ENCODE measurements around the gene RIMS1. TPM values are rescaled to one million over a fixed set of nuclear protein-coding genes. Genes with fewer than 3 reads are reported as not detected.

The RIMS1 gene
- total RNA-seq, 1 donor: 0.63 TPM

- no peak for TF ChIP-seq CTCF (IDR thresholded peaks at IDR 0.05; ENCODE audit: insufficient read depth, low read length)
- no peak overlapping the region for H3K4me3 ChIP-seq (ENCODE audit: low read depth, low read length)
- no peak for DNase-seq (ENCODE audit: low read depth)
Observed at GRCh38 chr6:71908162-71908765, 21.9 kb downstream of the RIMS1 start.

GRCh38 chr6:71913444-71914234, 27.3 kb downstream of the RIMS1 start:
- H3K4me3 ChIP-seq (ENCODE audit: low read depth, low read length): no peak overlapping the region
- no peak for DNase-seq (ENCODE audit: low read depth)
- TF ChIP-seq CTCF (IDR thresholded peaks at IDR 0.05; ENCODE audit: insufficient read depth, low read length): no peak

GRCh38 chr6:71929047-71929446, 42.7 kb downstream of the RIMS1 start:
- DNase-seq (ENCODE audit: low read depth): no peak
- TF ChIP-seq CTCF (IDR thresholded peaks at IDR 0.05; ENCODE audit: insufficient read depth, low read length): no peak
- H3K4me3 ChIP-seq (ENCODE audit: low read depth, low read length): no peak overlapping the region

- no peak for TF ChIP-seq CTCF (IDR thresholded peaks at IDR 0.05; ENCODE audit: insufficient read depth, low read length)
- DNase-seq (ENCODE audit: low read depth): no peak
- H3K4me3 ChIP-seq (ENCODE audit: low read depth, low read length): no peak overlapping the region
Observed at GRCh38 chr6:71933881-71934280, 47.5 kb downstream of the RIMS1 start.

GRCh38 chr6:71965404-71965803, 79.1 kb downstream of the RIMS1 start:
- DNase-seq (ENCODE audit: low read depth): no peak
- H3K4me3 ChIP-seq (ENCODE audit: low read depth, low read length): no peak overlapping the region
- no peak for TF ChIP-seq CTCF (IDR thresholded peaks at IDR 0.05; ENCODE audit: insufficient read depth, low read length)

GRCh38 chr6:71967436-71967835, 81.1 kb downstream of the RIMS1 start:
- no peak for TF ChIP-seq CTCF (IDR thresholded peaks at IDR 0.05; ENCODE audit: insufficient read depth, low read length)
- H3K4me3 ChIP-seq (ENCODE audit: low read depth, low read length): no peak overlapping the region
- no peak for DNase-seq (ENCODE audit: low read depth)
